ENCODE measurements around the gene SYNE3.

The SYNE3 gene

GRCh38 chr14:95483309-95484165 lies 32.9 kb downstream of the SYNE3 start:
- Histone ChIP-seq H4K8ac (ENCODE audit: low read depth, low read length) (no peak overlapping the region), H3K9ac (ENCODE audit: low read length) (no peak overlapping the region), H3K79me1 (ENCODE audit: low read length) (no peaks in the 10 kb centered on the region), H3K14ac (ENCODE audit: low read length) (no peak overlapping the region), H3K27me3 (ENCODE audit: insufficient read depth, low read length) (no peaks in the 10 kb centered on the region), H3K4me1 (ENCODE audit: control insufficient read depth in 1 of 2, insufficient read depth in 2 of 2, low read length in 2 of 2) (peaks cover 15 to 18% of the 10 kb centered on the region in 2 experiments), H2AK5ac (ENCODE audit: low read length) (peak overlapping the region; percentile 10), H3K4me3 (ENCODE audit: low read depth, low read length) (no peak overlapping the region), H3K4ac (ENCODE audit: low read depth, low read length) (no peak overlapping the region), H3K23ac (ENCODE audit: low read length) (no peak overlapping the region), H3K4me2 (ENCODE audit: low read length) (no peak overlapping the region), H3K36me3 (ENCODE audit: control insufficient read depth in 1 of 2, insufficient read depth in 2 of 2, low read length in 2 of 2) (no peaks in the 10 kb centered on the region), H4K12ac (ENCODE audit: low read depth, low read length) (no peak overlapping the region), H2BK12ac (ENCODE audit: low read length) (peak overlapping the region; percentile 12), H2AFZ (ENCODE audit: insufficient read depth, low read length, poor library complexity) (no peak overlapping the region), H4K91ac (ENCODE audit: low read depth, low read length) (peak overlapping the region; percentile 45), H3K79me2 (ENCODE audit: control insufficient read depth, insufficient read depth, low read length, poor library complexity) (no peaks in the 10 kb centered on the region), H3K9me3 (ENCODE audit: insufficient read depth, low read depth, low read length) (peaks cover 1% of the 10 kb centered on the region), H3K18ac (ENCODE audit: low read length) (no peak overlapping the region), H2BK120ac (ENCODE audit: insufficient read depth, low read length, poor library complexity) (peak overlapping the region; percentile 26), H3K27ac (ENCODE audit: low read depth, low read length) (no peak overlapping the region), H2BK5ac (ENCODE audit: low read depth, low read length, poor library complexity) (no peak overlapping the region)
- DNase-seq: peak; percentile 86 to 88
- WGBS (ENCODE audit: extremely low coverage, insufficient coverage, insufficient read length): no CpG with 5 or more reads among the region's 14 CpGs

GRCh38 chr14:95482627-95483308 lies 33.7 kb downstream of the SYNE3 start:
- WGBS (ENCODE audit: extremely low coverage, insufficient coverage, insufficient read length): no CpG with 5 or more reads among the region's 12 CpGs
- Histone ChIP-seq H3K4me2 (ENCODE audit: low read length) (no peak overlapping the region), H4K91ac (ENCODE audit: low read depth, low read length) (no peak overlapping the region), H3K36me3 (ENCODE audit: control insufficient read depth in 1 of 2, insufficient read depth in 2 of 2, low read length in 2 of 2) (no peaks in the 10 kb centered on the region), H3K23ac (ENCODE audit: low read length) (no peak overlapping the region), H2BK12ac (ENCODE audit: low read length) (no peak overlapping the region), H3K4me3 (ENCODE audit: low read depth, low read length) (no peak overlapping the region), H2AFZ (ENCODE audit: insufficient read depth, low read length, poor library complexity) (no peak overlapping the region), H2BK120ac (ENCODE audit: insufficient read depth, low read length, poor library complexity) (no peak overlapping the region), H2AK5ac (ENCODE audit: low read length) (no peak overlapping the region), H3K79me2 (ENCODE audit: control insufficient read depth, insufficient read depth, low read length, poor library complexity) (no peaks in the 10 kb centered on the region), H3K27me3 (ENCODE audit: insufficient read depth, low read length) (no peaks in the 10 kb centered on the region), H3K9me3 (ENCODE audit: insufficient read depth, low read depth, low read length) (peaks cover 1% of the 10 kb centered on the region), H4K8ac (ENCODE audit: low read depth, low read length) (no peak overlapping the region), H2BK5ac (ENCODE audit: low read depth, low read length, poor library complexity) (no peak overlapping the region), H4K12ac (ENCODE audit: low read depth, low read length) (no peak overlapping the region), H3K14ac (ENCODE audit: low read length) (no peak overlapping the region), H3K27ac (ENCODE audit: low read depth, low read length) (no peak overlapping the region), H3K18ac (ENCODE audit: low read length) (no peak overlapping the region), H3K9ac (ENCODE audit: low read length) (no peak overlapping the region), H3K4me1 (ENCODE audit: control insufficient read depth in 1 of 2, insufficient read depth in 2 of 2, low read length in 2 of 2) (peaks cover 15 to 18% of the 10 kb centered on the region in 2 experiments), H3K4ac (ENCODE audit: low read depth, low read length) (no peak overlapping the region), H3K79me1 (ENCODE audit: low read length) (no peaks in the 10 kb centered on the region)
- peak in 1 of 2 donors; percentile 35 for DNase-seq

- Histone ChIP-seq H2BK12ac (ENCODE audit: low read length) (no peak overlapping the region), H3K18ac (ENCODE audit: low read length) (no peak overlapping the region), H3K27me3 (ENCODE audit: insufficient read depth, low read length) (no peaks in the 10 kb centered on the region), H3K9ac (ENCODE audit: low read length) (no peak overlapping the region), H3K23ac (ENCODE audit: low read length) (no peak overlapping the region), H4K12ac (ENCODE audit: low read depth, low read length) (no peak overlapping the region), H2BK120ac (ENCODE audit: insufficient read depth, low read length, poor library complexity) (no peak overlapping the region), H3K36me3 (ENCODE audit: control insufficient read depth in 1 of 2, insufficient read depth in 2 of 2, low read length in 2 of 2) (no peaks in the 10 kb centered on the region), H3K4ac (ENCODE audit: low read depth, low read length) (no peak overlapping the region), H2AFZ (ENCODE audit: insufficient read depth, low read length, poor library complexity) (no peak overlapping the region), H2AK5ac (ENCODE audit: low read length) (no peak overlapping the region), H3K14ac (ENCODE audit: low read length) (no peak overlapping the region), H3K79me1 (ENCODE audit: low read length) (no peaks in the 10 kb centered on the region), H3K4me2 (ENCODE audit: low read length) (no peak overlapping the region), H3K9me3 (ENCODE audit: insufficient read depth, low read depth, low read length) (no peaks in the 10 kb centered on the region), H3K4me1 (ENCODE audit: control insufficient read depth in 1 of 2, insufficient read depth in 2 of 2, low read length in 2 of 2) (peaks cover 15 to 18% of the 10 kb centered on the region in 2 experiments), H4K8ac (ENCODE audit: low read depth, low read length) (no peak overlapping the region), H4K91ac (ENCODE audit: low read depth, low read length) (no peak overlapping the region), H3K4me3 (ENCODE audit: low read depth, low read length) (no peak overlapping the region), H3K27ac (ENCODE audit: low read depth, low read length) (no peak overlapping the region), H2BK5ac (ENCODE audit: low read depth, low read length, poor library complexity) (no peak overlapping the region), H3K79me2 (ENCODE audit: control insufficient read depth, insufficient read depth, low read length, poor library complexity) (no peaks in the 10 kb centered on the region)
- peak in 1 of 2 donors; percentile 37 for DNase-seq
- no CpG with 5 or more reads among the region's 18 CpGs for WGBS (ENCODE audit: extremely low coverage, insufficient coverage, insufficient read length)
Measured at GRCh38 chr14:95481391-95482022, 34.9 kb downstream of the SYNE3 start.

- peak; percentile 84 to 91 for DNase-seq
- Histone ChIP-seq H3K4me2 (ENCODE audit: low read length) (no peak overlapping the region), H3K27me3 (ENCODE audit: insufficient read depth, low read length) (no peaks in the 10 kb centered on the region), H3K9ac (ENCODE audit: low read length) (no peak overlapping the region), H2BK120ac (ENCODE audit: insufficient read depth, low read length, poor library complexity) (no peak overlapping the region), H3K4ac (ENCODE audit: low read depth, low read length) (no peak overlapping the region), H2AK5ac (ENCODE audit: low read length) (no peak overlapping the region), H3K14ac (ENCODE audit: low read length) (no peak overlapping the region), H3K36me3 (ENCODE audit: control insufficient read depth in 1 of 2, insufficient read depth in 2 of 2, low read length in 2 of 2) (no peaks in the 10 kb centered on the region), H3K9me3 (ENCODE audit: insufficient read depth, low read depth, low read length) (no peaks in the 10 kb centered on the region), H3K27ac (ENCODE audit: low read depth, low read length) (no peak overlapping the region), H3K4me1 (ENCODE audit: control insufficient read depth in 1 of 2, insufficient read depth in 2 of 2, low read length in 2 of 2) (peaks cover 20 to 24% of the 10 kb centered on the region in 2 experiments), H3K18ac (ENCODE audit: low read length) (no peak overlapping the region), H2AFZ (ENCODE audit: insufficient read depth, low read length, poor library complexity) (no peak overlapping the region), H3K79me1 (ENCODE audit: low read length) (peaks cover 3% of the 10 kb centered on the region), H2BK12ac (ENCODE audit: low read length) (no peak overlapping the region), H4K12ac (ENCODE audit: low read depth, low read length) (no peak overlapping the region), H3K23ac (ENCODE audit: low read length) (no peak overlapping the region), H3K79me2 (ENCODE audit: control insufficient read depth, insufficient read depth, low read length, poor library complexity) (no peaks in the 10 kb centered on the region), H3K4me3 (ENCODE audit: low read depth, low read length) (no peak overlapping the region), H4K91ac (ENCODE audit: low read depth, low read length) (no peak overlapping the region), H4K8ac (ENCODE audit: low read depth, low read length) (no peak overlapping the region), H2BK5ac (ENCODE audit: low read depth, low read length, poor library complexity) (no peak overlapping the region)
- WGBS (ENCODE audit: extremely low coverage, insufficient coverage, insufficient read length): no CpG with 5 or more reads among the region's 9 CpGs
Measured at GRCh38 chr14:95480887-95481226, 35.6 kb downstream of the SYNE3 start.

All from trophoblast cell (in vitro differentiated cells and primary cell).